ENCODE measurements around the gene NARS2. TPM values are rescaled to one million over a fixed set of nuclear protein-coding genes. Genes with fewer than 3 reads are reported as not detected.

Gene NARS2
- total and polyA plus RNA-seq, 2 donors (not counting 1 experiment from before 2014, with no cell fraction given), result 9.7 to 14.6 TPM

DNA sequence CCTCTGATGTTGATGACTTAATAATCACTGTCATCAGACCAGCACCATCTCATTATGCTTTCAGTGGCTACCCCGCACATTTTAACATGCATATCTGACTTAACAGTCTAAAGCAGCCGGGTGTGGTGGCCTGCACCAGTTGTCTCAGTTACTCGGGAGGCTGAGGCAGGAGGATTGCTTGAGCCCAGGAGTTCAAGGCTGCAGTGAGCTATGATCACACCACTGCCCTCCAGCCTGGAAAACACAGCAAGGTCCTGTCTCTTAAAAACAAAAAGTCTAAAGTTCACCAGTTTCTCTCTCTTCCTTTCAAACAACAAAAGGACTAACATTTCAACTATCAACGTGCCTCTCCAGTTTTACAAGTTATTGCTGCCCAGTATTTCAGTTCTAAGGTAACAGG, 101.8 kb downstream of the NARS2 start:
- Histone ChIP-seq H3K9me3 (ENCODE audit: control extremely low read depth in 1 of 3, control insufficient read depth in 2 of 3, insufficient read depth in 1 of 3, low read length in 2 of 3) (no peaks in the 10 kb centered on the region), H3K79me2 (ENCODE audit: control insufficient read depth, insufficient read depth, low read length) (no peaks in the 10 kb centered on the region), H2AFZ (ENCODE audit: insufficient read depth, low read depth, low read length, poor library complexity, severe bottlenecking) (no peak overlapping the region), H3K4me1 (ENCODE audit: control insufficient read depth in 2 of 2, insufficient read depth in 2 of 2, low read length in 2 of 2) (peaks cover 8 to 10% of the 10 kb centered on the region in 2 donors), H3K9ac (ENCODE audit: low read length) (no peak overlapping the region), H4K20me1 (ENCODE audit: control insufficient read depth, insufficient read depth, low read length, poor library complexity, severe bottlenecking) (no peaks in the 10 kb centered on the region), H3K36me3 (replicated peaks in 1 of 2; ENCODE audit: control extremely low read depth in 1 of 2, control insufficient read depth in 1 of 2, extremely low read depth in 1 of 2, insufficient read depth in 2 of 2, low read length in 1 of 2) (peaks cover 7 to 10% of the 10 kb centered on the region in 2 experiments), H3K27ac (ENCODE audit: low read length in 2 of 2) (no peak overlapping the region), H3K4me3 (ENCODE audit: control extremely low read depth in 1 of 5, extremely low read depth in 1 of 5, insufficient read depth in 1 of 5, low read depth in 2 of 5, low read length in 4 of 5) (no peak overlapping the region), H3K4me2 (replicated peaks; ENCODE audit: low read depth, low read length, poor library complexity, severe bottlenecking) (no peak overlapping the region), H3K27me3 (replicated peaks in 1 of 4; ENCODE audit: control extremely low read depth in 1 of 4, control insufficient read depth in 3 of 4, insufficient read depth in 4 of 4, low read length in 3 of 4) (no peaks in the 10 kb centered on the region)
- no peak for ATAC-seq (ENCODE audit: low read depth)
- Mint-ChIP-seq H3K9me3 (ENCODE audit: insufficient read depth) (no peaks in the 10 kb centered on the region), H3K27me3 (no peaks in the 10 kb centered on the region), H3K4me1 (peaks cover 14% of the 10 kb centered on the region), H3K27ac (no peak overlapping the region), H3K4me3 (no peak overlapping the region)
- intact Hi-C loops (cut with micrococcal nuclease), result no loop called here
- TF ChIP-seq CTCF (IDR thresholded peaks at IDR 0.05) (no peak), EZH2 (IDR thresholded peaks at IDR 0.05; ENCODE audit: borderline replicate concordance, insufficient read depth, low read depth, low read length, poor library complexity, severe bottlenecking) (no peak)
- CTCF ChIA-PET, result no interaction called here
- DNase-seq, result no peak
- 100% methylated on average over 3 of the region's 4 CpGs for WGBS (ENCODE audit: insufficient coverage)
- POLR2A ChIA-PET, result no interaction called here

- Mint-ChIP-seq H3K4me3 (no peak overlapping the region), H3K27me3 (no peaks in the 10 kb centered on the region), H3K27ac (no peak overlapping the region), H3K9me3 (ENCODE audit: insufficient read depth) (no peaks in the 10 kb centered on the region), H3K4me1 (peaks cover 14% of the 10 kb centered on the region)
- no peak for DNase-seq
- no peaks in the 10 kb centered on the region for H3K9me3 ChIP-seq (ENCODE audit: control extremely low read depth in 1 of 3, control insufficient read depth in 2 of 3, insufficient read depth in 1 of 3, low read length in 2 of 3)
- peaks cover 8 to 10% of the 10 kb centered on the region in 2 donors for H3K4me1 ChIP-seq (ENCODE audit: control insufficient read depth in 2 of 2, insufficient read depth in 2 of 2, low read length in 2 of 2)
- no peak overlapping the region for H3K9ac ChIP-seq (ENCODE audit: low read length)
- ChIA-PET POLR2A (no interaction called here), CTCF (no interaction called here)
- no peak overlapping the region for H2AFZ ChIP-seq (ENCODE audit: insufficient read depth, low read depth, low read length, poor library complexity, severe bottlenecking)
- H3K36me3 ChIP-seq (replicated peaks in 1 of 2; ENCODE audit: control extremely low read depth in 1 of 2, control insufficient read depth in 1 of 2, extremely low read depth in 1 of 2, insufficient read depth in 2 of 2, low read length in 1 of 2), result peaks cover 7 to 10% of the 10 kb centered on the region in 2 experiments
- no peaks in the 10 kb centered on the region for H3K27me3 ChIP-seq (replicated peaks in 1 of 4; ENCODE audit: control extremely low read depth in 1 of 4, control insufficient read depth in 3 of 4, insufficient read depth in 4 of 4, low read length in 3 of 4)
- H3K4me2 ChIP-seq (replicated peaks; ENCODE audit: low read depth, low read length, poor library complexity, severe bottlenecking), result no peak overlapping the region
- no peak overlapping the region for H3K4me3 ChIP-seq (ENCODE audit: control extremely low read depth in 1 of 5, extremely low read depth in 1 of 5, insufficient read depth in 1 of 5, low read depth in 2 of 5, low read length in 4 of 5)
- intact Hi-C loops (cut with micrococcal nuclease), result no loop called here
- no peaks in the 10 kb centered on the region for H3K79me2 ChIP-seq (ENCODE audit: control insufficient read depth, insufficient read depth, low read length)
- TF ChIP-seq CTCF (IDR thresholded peaks at IDR 0.05) (no peak), EZH2 (IDR thresholded peaks at IDR 0.05; ENCODE audit: borderline replicate concordance, insufficient read depth, low read depth, low read length, poor library complexity, severe bottlenecking) (no peak)
- H4K20me1 ChIP-seq (ENCODE audit: control insufficient read depth, insufficient read depth, low read length, poor library complexity, severe bottlenecking), result no peaks in the 10 kb centered on the region
- H3K27ac ChIP-seq (ENCODE audit: low read length in 2 of 2), result no peak overlapping the region
- ATAC-seq (ENCODE audit: low read depth), result no peak
- no CpG with 5 or more reads among the region's 3 CpGs for WGBS (ENCODE audit: insufficient coverage)
These were observed 102.3 kb downstream of the NARS2 start for GRCh38 chr11:78472382-78472781.

Data from B cell (primary cell).